Osteocyte (in vitro differentiated cells): ENCODE measurements around the gene SLFN5. TPM values are rescaled to one million over a fixed set of nuclear protein-coding genes. Genes with fewer than 3 reads are reported as not detected.
A peak's percentile ranks its signal among the peaks of the same experiment; 100 is the strongest.
"Not testable (repeated sequence)": the region's sequence is repeated elsewhere in the genome, so short reads cannot be mapped to it uniquely, and the experiment has no call there.

ENCODE experiments used
- DNase-seq: peaks from one replicate; pipeline ENCODE4 v3.0.0; 2021; ENCODE audit warnings: mixed read lengths; ENCODE audit not compliant: unreplicated experiment; ENCODE audit errors: extremely low spot score
- H3K27ac Mint-ChIP-seq: one replicate; pipeline ENCODE4 v1.8.0; 2021; ENCODE audit warnings: mild to moderate bottlenecking, mixed read lengths; ENCODE audit not compliant: unreplicated experiment
- H3K27me3 Mint-ChIP-seq: one replicate; pipeline ENCODE4 v1.8.0; 2021; ENCODE audit warnings: mixed read lengths; ENCODE audit not compliant: unreplicated experiment
- H3K36me3 Mint-ChIP-seq: one replicate; pipeline ENCODE4 v1.8.0; 2021; ENCODE audit warnings: mixed read lengths; ENCODE audit not compliant: unreplicated experiment
- H3K4me1 Mint-ChIP-seq: one replicate; pipeline ENCODE4 v1.8.0; 2021; ENCODE audit warnings: mixed read lengths; ENCODE audit not compliant: unreplicated experiment
- H3K4me3 Mint-ChIP-seq: one replicate; pipeline ENCODE4 v1.8.0; 2021; ENCODE audit warnings: mild to moderate bottlenecking, moderate library complexity, mixed read lengths; ENCODE audit not compliant: unreplicated experiment
- H3K9me3 Mint-ChIP-seq: one replicate; pipeline ENCODE4 v1.8.0; 2021; ENCODE audit warnings: mixed read lengths; ENCODE audit not compliant: unreplicated experiment
- CTCF ChIP-seq: fragments of 200-600 bp; sonication (generic); IDR thresholded peaks from 2 replicates; pipeline ENCODE4 v1.5.0; 2021; ENCODE audit warnings: antibody characterized with exemption, mild to moderate bottlenecking, moderate library complexity
- long read RNA-seq: library from polyadenylated mRNA; unstranded; transcript quantifications from one replicate; pipeline ENCODE4 v2.0.0, GENCODE V29; 2021
- total RNA-seq: library from RNA; stranded (reverse); gene quantifications from 2 replicates; pipeline ENCODE4 v1.2.1, GENCODE V29; 2021

The SLFN5 gene
- 79.0 and 82.4 TPM in 2 replicates for total RNA-seq
- long read RNA-seq, full-length matches to known transcripts: 290 of 394 reads
- long read RNA-seq, partial matches to known transcripts: 60 of 394 reads
- long read RNA-seq, other reads (novel, unspliced or antisense): 44 of 394 reads

DNA sequence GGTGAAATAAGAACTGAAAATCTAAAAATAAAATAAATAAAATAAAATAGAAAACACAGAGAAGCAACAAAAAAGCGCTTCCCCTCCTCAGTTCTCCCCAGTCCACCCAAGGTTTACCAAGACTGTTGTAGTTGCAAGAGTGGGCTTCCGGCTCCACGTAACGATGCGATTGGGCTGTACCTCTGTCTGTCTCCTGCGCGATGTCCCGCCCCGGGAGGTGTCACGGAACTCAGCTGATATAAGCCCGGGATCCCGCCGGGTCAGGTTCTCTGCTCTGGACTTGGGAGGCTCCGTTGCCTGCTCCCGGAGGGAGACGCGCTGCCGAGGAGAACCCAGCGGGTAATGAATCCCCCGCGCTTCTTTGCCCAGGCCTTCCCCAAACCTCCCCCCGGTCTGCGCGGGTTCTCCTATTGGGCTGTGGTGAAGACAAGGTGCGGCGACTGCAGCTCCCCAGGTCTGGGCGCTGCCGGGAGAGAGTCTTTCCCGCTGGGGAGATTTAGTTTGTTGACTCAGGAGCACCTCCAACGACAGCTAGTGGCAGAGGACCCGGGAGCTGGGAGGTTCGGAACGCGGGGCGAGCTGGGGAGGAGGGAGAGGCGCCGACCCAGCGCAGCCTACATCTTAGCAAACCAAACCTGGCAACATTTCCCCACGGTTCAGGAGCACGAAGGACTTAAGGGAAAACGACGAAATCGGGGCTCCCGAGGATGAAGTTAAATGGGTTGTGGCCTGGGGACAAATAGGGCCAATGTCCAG, at the start of gene SLFN5:
TSS of gene SLFN5 (plus strand) at position 268 of the 756 bp plus-strand sequence. CDS start 15,619 bp downstream, outside the sequence.
- no peaks in the 10 kb centered on the region for H3K9me3 Mint-ChIP-seq
- H3K36me3 Mint-ChIP-seq: peaks cover 10% of the 10 kb centered on the region

GRCh38 chr17:35194001-35194400, 48.9 kb upstream of the SLFN5 start, which contains the start of gene SLC35G3:
Gene SLC35G3 (minus strand): TSS chr17:35194393. CDS start chr17:35194307, 86 bp downstream.
- H3K27ac Mint-ChIP-seq, H3K36me3 Mint-ChIP-seq, DNase-seq, H3K4me3 Mint-ChIP-seq, H3K9me3 Mint-ChIP-seq, H3K27me3 Mint-ChIP-seq, H3K4me1 Mint-ChIP-seq: not testable (repeated sequence)

More for the DNA sequence above, at the start of gene SLFN5:
- DNase-seq: peak; percentile 97
- TF ChIP-seq CTCF: no peak
- H3K27ac Mint-ChIP-seq: peak within 1 kb of the TSS; percentile 100
- H3K27me3 Mint-ChIP-seq: no peaks in the 10 kb centered on the region
- peaks cover 46% of the 10 kb centered on the region for H3K4me1 Mint-ChIP-seq
- H3K4me3 Mint-ChIP-seq: peak within 1 kb of the TSS; percentile 96

DNA sequence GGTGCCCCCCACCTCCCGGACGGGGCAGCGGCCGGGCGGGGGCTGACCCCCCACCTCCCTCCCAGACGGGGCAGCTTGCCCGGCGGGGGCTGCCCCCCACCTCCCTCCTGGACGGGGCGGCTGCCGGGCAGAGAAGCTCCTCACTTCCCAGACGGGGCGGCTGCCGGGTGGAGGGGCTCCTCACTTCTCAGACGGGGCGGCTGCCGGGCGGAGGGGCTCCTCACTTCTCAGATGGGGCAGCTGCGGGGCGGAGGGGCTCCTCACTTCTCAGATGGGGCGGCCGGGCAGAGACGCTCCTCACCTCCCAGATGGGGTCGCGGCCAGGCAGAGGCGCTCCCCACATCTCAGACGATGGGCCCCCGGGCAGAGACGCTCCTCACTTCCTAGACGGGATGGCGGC, 47.8 kb upstream of the SLFN5 start:
- peaks cover 12% of the 10 kb centered on the region for H3K9me3 Mint-ChIP-seq
- H3K4me3 Mint-ChIP-seq, H3K27ac Mint-ChIP-seq, DNase-seq, H3K36me3 Mint-ChIP-seq, H3K4me1 Mint-ChIP-seq, H3K27me3 Mint-ChIP-seq: not testable (repeated sequence)

GRCh38 chr17:35202582-35202981, 40.3 kb upstream of the SLFN5 start:
- not testable (repeated sequence) for DNase-seq, H3K9me3 Mint-ChIP-seq, H3K4me1 Mint-ChIP-seq, H3K4me3 Mint-ChIP-seq, H3K36me3 Mint-ChIP-seq, H3K27ac Mint-ChIP-seq
- peaks cover 28% of the 10 kb centered on the region for H3K27me3 Mint-ChIP-seq

DNA sequence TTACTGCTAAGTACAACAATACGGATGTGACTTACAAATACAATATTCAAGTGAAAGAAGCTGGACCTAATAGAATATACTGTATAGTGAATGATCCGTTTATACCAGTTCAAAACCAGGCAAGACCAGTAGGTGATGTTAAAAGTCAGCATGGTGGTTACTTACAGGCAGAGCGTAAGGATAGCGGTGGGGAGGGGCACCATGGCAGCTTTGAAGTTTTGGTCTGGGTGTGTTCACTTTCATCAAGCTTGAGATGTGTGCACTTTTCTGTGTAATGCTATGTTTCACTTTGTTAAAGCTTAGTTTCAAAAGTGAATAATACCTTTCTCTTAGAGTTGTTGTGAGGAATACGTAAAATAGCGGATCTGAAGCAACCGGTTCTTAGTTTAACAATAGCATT, 32.1 kb upstream of the SLFN5 start:
- Mint-ChIP-seq H3K9me3 (no peaks in the 10 kb centered on the region), H3K27me3 (peaks cover 38% of the 10 kb centered on the region), H3K27ac (no peak overlapping the region), H3K4me3 (no peak overlapping the region), H3K4me1 (no peaks in the 10 kb centered on the region), H3K36me3 (no peaks in the 10 kb centered on the region)
- TF ChIP-seq CTCF: no peak
- DNase-seq: no peak

GRCh38 chr17:35212668-35213067, 30.2 kb upstream of the SLFN5 start:
- H3K27ac Mint-ChIP-seq: no peak overlapping the region
- H3K4me1 Mint-ChIP-seq: no peaks in the 10 kb centered on the region
- H3K36me3 Mint-ChIP-seq: no peaks in the 10 kb centered on the region
- H3K9me3 Mint-ChIP-seq: no peaks in the 10 kb centered on the region
- DNase-seq: no peak
- no peak for TF ChIP-seq CTCF
- H3K4me3 Mint-ChIP-seq: no peak overlapping the region
- peaks cover 40% of the 10 kb centered on the region for H3K27me3 Mint-ChIP-seq
